B cell (primary cell): ENCODE measurements around the gene ZDHHC14. TPM values are rescaled to one million over a fixed set of nuclear protein-coding genes. Genes with fewer than 3 reads are reported as not detected.

Source experiments
- ATAC-seq: fragments of 200-7000 bp; cut with Tn5 transposase; one replicate; pipeline ENCODE4 v1.10.0; 2021; ENCODE audit warnings: low read depth, mild to moderate bottlenecking, moderate number of reproducible peaks, moderate library complexity
- CTCF ChIA-PET: fragments of 350-600 bp; sonication (Branson Sonifier 250); formaldehyde crosslinking; loops from one replicate; lab custom pipeline; 2021; ENCODE audit warnings: antibody characterized with exemption, inconsistent platforms; lab: Charles Lee
- POLR2A ChIA-PET: fragments of 350-600 bp; sonication (Branson Sonifier 250); formaldehyde crosslinking; loops from one replicate; lab custom pipeline; 2021; ENCODE audit warnings: antibody characterized with exemption; lab: Charles Lee
- DNase-seq: peaks from one replicate; pipeline ENCODE4 v3.0.0; 2013
- H2AFZ ChIP-seq: 2 replicates; pipeline ENCODE4 v1.6.1; 2012; ENCODE audit warnings: mild to moderate bottlenecking, low read depth, low read length; ENCODE audit not compliant: insufficient read depth, poor library complexity, severe bottlenecking
- H3K27ac ChIP-seq, 2 donors: 1 replicate in 1 of 2; 2 replicates in 1 of 2; pipeline ENCODE4 v1.5.1; 2012 to 2013; ENCODE audit warnings: low read length in 2 of 2, mild to moderate bottlenecking in 2 of 2, moderate library complexity in 1 of 2
- H3K27me3 ChIP-seq, 4 experiments: fragments of 200-600 bp in 1 of 4; sonication (generic) in 1 of 4; replicated peaks in 1 of 4; 1 replicate in 2 of 4; 2 replicates in 2 of 4; pipeline versions ENCODE4 v1.6.1 to v1.7.0; 2013 to 2016; ENCODE audit warnings: low read length in 3 of 4, mild to moderate bottlenecking in 2 of 4, mixed read lengths in 1 of 4, moderate library complexity in 1 of 4; ENCODE audit not compliant: insufficient read depth in 4 of 4, control insufficient read depth in 3 of 4; ENCODE audit errors: control extremely low read depth in 1 of 4
- H3K36me3 ChIP-seq, 2 experiments: replicated peaks in 1 of 2; 1 replicate in 1 of 2; 2 replicates in 1 of 2; pipeline versions ENCODE4 v1.6.1 to v1.7.1; 2013; ENCODE audit warnings: low read length in 1 of 2; ENCODE audit not compliant: insufficient read depth in 2 of 2, control insufficient read depth in 1 of 2; ENCODE audit errors: control extremely low read depth in 1 of 2, extremely low read depth in 1 of 2
- H3K4me1 ChIP-seq, 2 donors: fragments of 200-600 bp in 1 of 2; sonication (generic) in 1 of 2; 1 replicate in 1 of 2; 2 replicates in 1 of 2; pipeline versions ENCODE4 v1.5.1 to v1.6.1; 2013 to 2017; ENCODE audit warnings: low read length in 2 of 2; ENCODE audit not compliant: control insufficient read depth in 2 of 2, insufficient read depth in 2 of 2
- H3K4me2 ChIP-seq: replicated peaks from 2 replicates; pipeline ENCODE3; 2012; ENCODE audit warnings: mild to moderate bottlenecking, low read depth, low read length; ENCODE audit not compliant: poor library complexity, severe bottlenecking
- H3K4me3 ChIP-seq, 5 experiments: fragments of 200-600 bp in 1 of 5; sonication (generic) in 1 of 5; 1 replicate in 3 of 5; 2 replicates in 2 of 5; pipeline versions ENCODE4 v1.5.1 to v1.7.0; 2011 to 2016; ENCODE audit warnings: low read length in 4 of 5, mild to moderate bottlenecking in 4 of 5, low read depth in 2 of 5, control low read depth in 1 of 5, moderate library complexity in 1 of 5; ENCODE audit not compliant: insufficient read depth in 1 of 5; ENCODE audit errors: control extremely low read depth in 1 of 5, extremely low read depth in 1 of 5
- H3K79me2 ChIP-seq: fragments of 200-600 bp; sonication (generic); one replicate; pipeline ENCODE4 v1.6.0; 2016; ENCODE audit warnings: low read length; ENCODE audit not compliant: control insufficient read depth, insufficient read depth
- H3K9ac ChIP-seq: fragments of 200-600 bp; sonication (generic); 2 replicates; pipeline ENCODE4 v1.6.1; 2017; ENCODE audit warnings: mild to moderate bottlenecking, low read length, moderate library complexity
- H3K9me3 ChIP-seq, 3 donors: one replicate each; pipeline versions ENCODE4 v1.6.1 to v1.7.1; 2013; ENCODE audit warnings: low read length in 2 of 3; ENCODE audit not compliant: control insufficient read depth in 2 of 3, insufficient read depth in 1 of 3; ENCODE audit errors: control extremely low read depth in 1 of 3
- H4K20me1 ChIP-seq: 2 replicates; pipeline ENCODE4 v1.6.0; 2012; ENCODE audit warnings: mild to moderate bottlenecking, low read length; ENCODE audit not compliant: insufficient read depth, control insufficient read depth, poor library complexity, severe bottlenecking
- H3K27ac Mint-ChIP-seq: one replicate; pipeline ENCODE4 v1.8.0; 2021; ENCODE audit warnings: mixed read lengths
- H3K27me3 Mint-ChIP-seq: one replicate; pipeline ENCODE4 v1.8.0; 2021; ENCODE audit warnings: mixed read lengths
- H3K4me1 Mint-ChIP-seq: one replicate; pipeline ENCODE4 v1.8.0; 2021; ENCODE audit warnings: mixed read lengths
- H3K4me3 Mint-ChIP-seq: one replicate; pipeline ENCODE4 v1.8.0; 2021; ENCODE audit warnings: mixed read lengths
- H3K9me3 Mint-ChIP-seq: one replicate; pipeline ENCODE4 v1.8.0; 2022; ENCODE audit warnings: mixed read lengths; ENCODE audit not compliant: insufficient read depth
- EZH2 ChIP-seq: IDR thresholded peaks from 2 replicates; pipeline ENCODE4 v1.6.1; 2012; ENCODE audit warnings: borderline replicate concordance, low read depth, mild to moderate bottlenecking, moderate library complexity, low read length; ENCODE audit not compliant: insufficient read depth, poor library complexity, severe bottlenecking
- WGBS: methylation state at CpG from one replicate; pipeline ENCODE4 v1.1.5; 2013; ENCODE audit warnings: missing lambda C conversion rate; ENCODE audit not compliant: insufficient coverage; 5-methylcytosine and 5-hydroxymethylcytosine counted together
- intact Hi-C: fragments of 100-400 bp; cut with micrococcal nuclease; formaldehyde crosslinking; loops from one replicate; pipeline ENCODE4 v1.10.0; 2022
- polyA plus RNA-seq: library from polyadenylated mRNA; depleted of rRNA; stranded (reverse); fragments of >200 nt; gene quantifications from 2 replicates; pipeline ENCODE4 v1.2.3, GENCODE V29; 2012
- total RNA-seq, 2 donors: library from RNA; stranded (reverse); fragments of 120-200 nt in 1 of 2; gene quantifications; 1 replicate in 1 of 2; 2 replicates in 1 of 2; pipeline versions ENCODE4 v1.2.3 to v1.2.4, GENCODE V29; 2013 to 2022
- TF ChIP-seq, protein P1 (sequence below): fragments of 200-600 bp; IDR thresholded peaks from one replicate; pipeline ENCODE4 v1.8.0; 2022; ENCODE audit warnings: antibody characterized with exemption, mild to moderate bottlenecking

Gene ZDHHC14
- total and polyA plus RNA-seq, 2 donors (not counting 1 experiment from before 2014, with no cell fraction given) = 8.8 to 50.4 TPM

DNA sequence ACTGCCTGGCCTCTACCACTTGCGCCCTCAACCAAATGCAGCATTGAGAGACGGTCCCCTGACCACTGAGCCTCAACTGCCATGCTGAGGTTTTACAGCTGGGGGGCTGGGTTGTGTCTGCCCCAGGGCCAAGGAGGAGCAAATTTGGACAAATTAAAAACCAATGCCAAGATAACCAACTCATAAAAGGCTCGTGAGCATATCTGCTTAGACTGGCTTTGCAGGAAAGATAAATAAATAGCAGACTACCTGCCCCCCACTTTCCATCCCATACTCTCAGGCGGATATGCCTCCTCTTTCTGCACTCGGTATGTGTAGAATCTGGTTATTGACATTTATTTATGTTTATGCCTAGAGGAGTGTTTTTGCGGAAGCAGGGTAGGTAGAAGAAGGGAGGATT is 76.8 kb downstream of the ZDHHC14 start:
- ATAC-seq (no peak), DNase-seq (no peak)
- intact Hi-C loops = loop anchor here (5.0 kb wide), 1 partner anchor 135 kb away; the partner anchor contains the start of gene TMEM242
- Histone ChIP-seq H3K27ac (no peak overlapping the region), H2AFZ (no peak overlapping the region), H3K9me3 (no peaks in the 10 kb centered on the region), H3K27me3 (no peaks in the 10 kb centered on the region), H3K79me2 (peaks cover 26% of the 10 kb centered on the region), H3K4me1 (peaks cover 40 to 65% of the 10 kb centered on the region in 2 donors), H3K4me2 (no peak overlapping the region), H3K4me3 (no peak overlapping the region), H3K36me3 (no peaks in the 10 kb centered on the region), H4K20me1 (no peaks in the 10 kb centered on the region), H3K9ac (no peak overlapping the region)
- Mint-ChIP-seq H3K4me3 (no peak overlapping the region), H3K27ac (peak overlapping the region; percentile 23), H3K9me3 (peaks cover 4% of the 10 kb centered on the region), H3K4me1 (peaks cover 60% of the 10 kb centered on the region), H3K27me3 (no peaks in the 10 kb centered on the region)
- WGBS = 88% methylated on average over 2 of the region's 6 CpGs
- POLR2A ChIA-PET = no interaction called here
- TF ChIP-seq, protein P1, sequence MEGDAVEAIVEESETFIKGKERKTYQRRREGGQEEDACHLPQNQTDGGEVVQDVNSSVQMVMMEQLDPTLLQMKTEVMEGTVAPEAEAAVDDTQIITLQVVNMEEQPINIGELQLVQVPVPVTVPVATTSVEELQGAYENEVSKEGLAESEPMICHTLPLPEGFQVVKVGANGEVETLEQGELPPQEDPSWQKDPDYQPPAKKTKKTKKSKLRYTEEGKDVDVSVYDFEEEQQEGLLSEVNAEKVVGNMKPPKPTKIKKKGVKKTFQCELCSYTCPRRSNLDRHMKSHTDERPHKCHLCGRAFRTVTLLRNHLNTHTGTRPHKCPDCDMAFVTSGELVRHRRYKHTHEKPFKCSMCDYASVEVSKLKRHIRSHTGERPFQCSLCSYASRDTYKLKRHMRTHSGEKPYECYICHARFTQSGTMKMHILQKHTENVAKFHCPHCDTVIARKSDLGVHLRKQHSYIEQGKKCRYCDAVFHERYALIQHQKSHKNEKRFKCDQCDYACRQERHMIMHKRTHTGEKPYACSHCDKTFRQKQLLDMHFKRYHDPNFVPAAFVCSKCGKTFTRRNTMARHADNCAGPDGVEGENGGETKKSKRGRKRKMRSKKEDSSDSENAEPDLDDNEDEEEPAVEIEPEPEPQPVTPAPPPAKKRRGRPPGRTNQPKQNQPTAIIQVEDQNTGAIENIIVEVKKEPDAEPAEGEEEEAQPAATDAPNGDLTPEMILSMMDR = no peak
- TF ChIP-seq EZH2 = no peak
- CTCF ChIA-PET = no interaction called here

DNA sequence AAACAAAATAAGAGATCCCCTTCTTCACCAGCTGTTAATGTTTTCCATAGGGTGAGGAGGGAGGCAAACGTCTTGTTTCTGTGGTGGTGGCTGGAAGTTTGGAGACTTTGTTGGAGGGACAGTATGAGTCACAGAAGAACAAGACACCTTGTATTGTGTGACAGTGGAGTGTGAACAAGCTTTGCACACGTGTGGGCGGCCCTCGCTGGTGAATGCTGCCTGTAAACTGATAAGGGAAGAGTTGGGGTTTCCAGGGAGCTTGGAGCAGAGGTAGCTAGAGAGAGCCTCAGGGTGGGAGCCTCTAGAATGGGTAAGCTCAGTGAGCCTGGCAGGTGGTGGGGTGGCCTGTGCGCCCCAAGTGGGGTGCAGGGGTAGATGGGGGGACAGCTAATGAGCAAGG is 78.3 kb downstream of the ZDHHC14 start:
- Histone ChIP-seq H3K27ac (no peak overlapping the region), H4K20me1 (no peaks in the 10 kb centered on the region), H3K4me3 (no peak overlapping the region), H3K27me3 (no peaks in the 10 kb centered on the region), H3K9me3 (no peaks in the 10 kb centered on the region), H3K4me2 (no peak overlapping the region), H2AFZ (no peak overlapping the region), H3K9ac (no peak overlapping the region), H3K79me2 (peaks cover 26% of the 10 kb centered on the region), H3K36me3 (no peaks in the 10 kb centered on the region), H3K4me1 (peaks cover 50 to 77% of the 10 kb centered on the region in 2 donors)
- H3K27me3 Mint-ChIP-seq = no peaks in the 10 kb centered on the region
- H3K4me3 Mint-ChIP-seq = peak overlapping the region; percentile 9
- intact Hi-C loops = loop anchor here (5.0 kb wide), 1 partner anchor 137 kb away; the partner anchor contains the start of gene TMEM242
- no peaks in the 10 kb centered on the region for H3K9me3 Mint-ChIP-seq
- no peak for ATAC-seq
- whole genome bisulfite sequencing = 91% methylated on average over 5 of the region's 5 CpGs
- ChIA-PET POLR2A (no interaction called here), CTCF (interaction anchor here (0.7 to 1.1 kb wide), 6 partner anchors 22 to 207 kb away, joined by 3 to 4 read pairs (median 3); no protein-coding TSS in a partner anchor)
- TF ChIP-seq EZH2 = no peak
- TF ChIP-seq, protein P1 = no peak
- DNase-seq = no peak
- H3K27ac Mint-ChIP-seq = peak overlapping the region; percentile 78
- peaks cover 70% of the 10 kb centered on the region for H3K4me1 Mint-ChIP-seq
